Thyroid gland (tissue), 4 donors: Measurements from ENCODE around the gene MEIS1. TPM values are rescaled to one million over a fixed set of nuclear protein-coding genes. Genes with fewer than 3 reads are reported as not detected.

Experiments
- DNase-seq, 2 donors: peaks; one replicate each; pipeline ENCODE4 v3.0.0-alpha.2; 2019
- H3K27ac ChIP-seq, 3 donors: fragments of 200-600 bp; sonication (generic); 1 replicate in 2 of 3; 2 replicates in 1 of 3; pipeline ENCODE4 v1.5.1; 2016 to 2019; ENCODE audit warnings: mild to moderate bottlenecking in 1 of 3, moderate library complexity in 1 of 3
- H3K27me3 ChIP-seq: fragments of 200-600 bp; sonication (generic); one replicate; pipeline ENCODE4 v1.5.1; 2019
- H3K36me3 ChIP-seq, 2 donors: fragments of 200-600 bp; sonication (generic); one replicate each; pipeline ENCODE4 v1.5.1; 2016 to 2019
- H3K4me1 ChIP-seq, 2 donors: fragments of 200-600 bp; sonication (generic); one replicate each; pipeline ENCODE4 v1.5.1; 2017 to 2019
- H3K4me3 ChIP-seq, 3 donors: fragments of 200-600 bp; sonication (generic); replicated peaks in 1 of 3; 1 replicate in 2 of 3; 2 replicates in 1 of 3; pipeline ENCODE4 v1.5.1; 2016; ENCODE audit warnings: mild to moderate bottlenecking in 1 of 3
- H3K9me3 ChIP-seq: fragments of 200-600 bp; sonication (generic); one replicate; pipeline ENCODE4 v1.5.1; 2017
- POLR2A ChIP-seq, 2 donors: fragments of 450-650 bp; IDR thresholded peaks; one replicate each; pipeline ENCODE4 v1.6.1; 2017; ENCODE audit warnings: antibody characterized with exemption in 2 of 2, mild to moderate bottlenecking in 2 of 2, moderate library complexity in 1 of 2
- WGBS, 2 donors: methylation state at CpG; one replicate each; pipeline ENCODE4 v1.1.5; 2017; 5-methylcytosine and 5-hydroxymethylcytosine counted together
- intact Hi-C: fragments of 100-400 bp; cut with DNase I; formaldehyde crosslinking; loops from one replicate; pipeline ENCODE4 v1.15.1; 2023
- total RNA-seq, 4 donors: library from RNA; depleted of rRNA; stranded (reverse); fragments of >200 nt; gene quantifications; one replicate each; pipeline ENCODE4 v1.2.3, GENCODE V29; 2016
- TF ChIP-seq, protein P1 (sequence below), 6 experiments: fragments of 200-600 bp in 3 of 6; fragments of 450-650 bp in 3 of 6; sonication (generic) in 3 of 6; IDR thresholded peaks; one replicate each; pipeline ENCODE4 v1.5.1; 2016 to 2019; ENCODE audit warnings: antibody characterized with exemption in 6 of 6, mild to moderate bottlenecking in 2 of 6, inconsistent platforms in 1 of 6, moderate library complexity in 1 of 6

MEIS1 gene
- total RNA-seq, 4 donors from 2014 or later: 6.8 to 11.8 (median 9.4) TPM

DNA sequence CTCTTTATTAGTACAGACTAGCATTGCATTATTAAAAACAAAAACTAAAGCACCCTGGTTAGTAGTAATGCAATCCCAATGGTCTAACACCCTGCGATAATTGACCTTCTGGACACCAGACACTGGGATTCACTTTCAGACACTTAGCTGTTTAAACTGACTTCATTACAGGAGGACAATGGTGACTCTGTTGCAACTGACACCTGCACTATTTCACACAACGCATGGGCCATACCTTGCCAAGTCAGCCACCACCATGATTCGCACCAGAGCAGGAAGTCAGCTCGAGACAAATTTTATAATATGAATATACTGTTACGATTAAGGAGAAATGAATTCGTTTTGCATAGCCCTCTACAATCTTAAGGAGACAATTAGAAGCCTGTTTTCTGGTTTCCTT lies 150.7 kb downstream of the MEIS1 start:
- no peaks in the 10 kb centered on the region for H3K9me3 ChIP-seq
- H3K4me1 ChIP-seq: peaks cover 0 to 7% of the 10 kb centered on the region in 2 donors
- H3K27me3 ChIP-seq: peaks cover 25% of the 10 kb centered on the region
- H3K27ac ChIP-seq: no peak overlapping the region
- no peak for DNase-seq
- intact Hi-C loops: no loop called here
- H3K36me3 ChIP-seq: no peaks in the 10 kb centered on the region
- H3K4me3 ChIP-seq: no peak overlapping the region
- whole genome bisulfite sequencing, 2 donors: 79 to 90% methylated on average over 6 of the region's 6 CpGs
- TF ChIP-seq, protein P1, sequence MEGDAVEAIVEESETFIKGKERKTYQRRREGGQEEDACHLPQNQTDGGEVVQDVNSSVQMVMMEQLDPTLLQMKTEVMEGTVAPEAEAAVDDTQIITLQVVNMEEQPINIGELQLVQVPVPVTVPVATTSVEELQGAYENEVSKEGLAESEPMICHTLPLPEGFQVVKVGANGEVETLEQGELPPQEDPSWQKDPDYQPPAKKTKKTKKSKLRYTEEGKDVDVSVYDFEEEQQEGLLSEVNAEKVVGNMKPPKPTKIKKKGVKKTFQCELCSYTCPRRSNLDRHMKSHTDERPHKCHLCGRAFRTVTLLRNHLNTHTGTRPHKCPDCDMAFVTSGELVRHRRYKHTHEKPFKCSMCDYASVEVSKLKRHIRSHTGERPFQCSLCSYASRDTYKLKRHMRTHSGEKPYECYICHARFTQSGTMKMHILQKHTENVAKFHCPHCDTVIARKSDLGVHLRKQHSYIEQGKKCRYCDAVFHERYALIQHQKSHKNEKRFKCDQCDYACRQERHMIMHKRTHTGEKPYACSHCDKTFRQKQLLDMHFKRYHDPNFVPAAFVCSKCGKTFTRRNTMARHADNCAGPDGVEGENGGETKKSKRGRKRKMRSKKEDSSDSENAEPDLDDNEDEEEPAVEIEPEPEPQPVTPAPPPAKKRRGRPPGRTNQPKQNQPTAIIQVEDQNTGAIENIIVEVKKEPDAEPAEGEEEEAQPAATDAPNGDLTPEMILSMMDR (IDR thresholded peaks at IDR 0.05): no peak
- TF ChIP-seq POLR2A (IDR thresholded peaks at IDR 0.05): no peak

DNA sequence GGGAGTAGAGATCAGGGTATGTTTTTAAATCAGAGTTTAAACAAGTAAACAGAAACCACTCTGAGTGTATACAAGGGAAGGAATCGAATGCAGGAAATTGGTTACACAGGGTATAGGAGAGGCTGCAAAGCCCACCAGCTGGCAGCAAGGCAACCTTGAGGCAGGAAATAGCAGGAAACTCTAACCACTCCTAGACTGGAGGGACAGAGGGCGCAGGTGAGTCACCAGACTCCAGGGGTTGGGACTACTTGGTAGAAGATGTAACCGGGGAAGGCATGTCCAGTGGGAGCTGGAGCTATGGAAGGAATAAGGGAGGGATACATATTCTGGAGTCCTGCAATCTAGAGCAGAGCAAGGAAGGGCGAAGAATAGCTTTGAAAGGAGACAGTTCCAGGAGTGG lies 152.3 kb downstream of the MEIS1 start:
- 58 to 59% methylated on average over 4 of the region's 4 CpGs for WGBS, 2 donors
- intact Hi-C loops: no loop called here
- H3K27me3 ChIP-seq: peaks cover 11% of the 10 kb centered on the region
- peaks cover 0 to 1% of the 10 kb centered on the region in 2 donors for H3K4me1 ChIP-seq
- no peak for DNase-seq
- no peaks in the 10 kb centered on the region for H3K36me3 ChIP-seq
- H3K9me3 ChIP-seq: no peaks in the 10 kb centered on the region
- TF ChIP-seq, protein P1 (IDR thresholded peaks at IDR 0.05): peak in 2 of 6 experiments; percentile 12 to 28
- TF ChIP-seq POLR2A (IDR thresholded peaks at IDR 0.05): no peak
- H3K27ac ChIP-seq: no peak overlapping the region
- no peak overlapping the region for H3K4me3 ChIP-seq

DNA sequence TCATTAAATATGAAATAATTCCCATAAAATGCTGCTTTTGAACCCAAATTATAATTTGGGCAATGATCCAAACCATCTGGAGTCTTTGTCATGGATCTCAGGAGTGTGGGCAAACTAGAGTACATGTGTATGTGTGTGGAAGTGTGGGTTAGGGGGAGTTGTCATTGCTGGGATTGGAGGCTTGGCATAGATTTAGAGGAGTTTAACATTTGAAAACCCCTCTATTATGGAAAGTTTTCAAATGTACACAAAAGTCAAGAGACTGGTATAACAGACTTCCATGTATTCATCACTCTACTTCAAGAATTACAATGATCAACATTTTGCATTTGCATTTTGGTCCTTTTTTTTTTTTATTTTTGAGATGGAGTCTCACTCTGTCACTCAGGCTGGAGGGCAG lies 159.1 kb downstream of the MEIS1 start:
- no peak overlapping the region for H3K4me3 ChIP-seq
- DNase-seq: no peak
- intact Hi-C loops: no loop called here
- peaks cover 0 to 4% of the 10 kb centered on the region in 2 donors for H3K4me1 ChIP-seq
- no peak overlapping the region for H3K27ac ChIP-seq
- H3K9me3 ChIP-seq: no peaks in the 10 kb centered on the region
- TF ChIP-seq, protein P1 (IDR thresholded peaks at IDR 0.05): no peak
- no peak for TF ChIP-seq POLR2A (IDR thresholded peaks at IDR 0.05)
- H3K36me3 ChIP-seq: no peaks in the 10 kb centered on the region
- H3K27me3 ChIP-seq: no peaks in the 10 kb centered on the region

DNA sequence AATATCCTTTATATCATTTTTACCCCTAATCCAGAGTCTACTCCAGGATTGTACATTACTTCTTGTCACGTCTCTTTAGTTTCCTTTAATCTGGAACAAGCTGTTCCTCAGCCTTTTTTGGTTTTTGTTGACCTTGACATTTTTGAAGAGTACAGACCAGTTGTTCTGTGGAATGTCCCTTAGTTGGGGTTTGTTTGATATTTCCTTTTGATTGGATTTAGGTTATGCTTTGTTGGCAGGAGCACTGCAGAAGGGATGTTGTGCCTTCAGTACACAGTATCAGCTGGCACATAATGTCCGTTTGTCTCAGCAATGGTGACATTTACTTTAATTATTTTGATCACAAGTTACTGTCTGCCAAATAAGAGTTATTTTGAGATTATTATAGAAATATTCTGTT lies 160.6 kb downstream of the MEIS1 start:
- TF ChIP-seq POLR2A (IDR thresholded peaks at IDR 0.05): no peak
- TF ChIP-seq, protein P1 (IDR thresholded peaks at IDR 0.05): no peak
- Histone ChIP-seq H3K27me3 (no peaks in the 10 kb centered on the region), H3K4me3 (no peak overlapping the region), H3K27ac (peak overlapping the region in 1 of 3 donors; percentile 15), H3K36me3 (no peaks in the 10 kb centered on the region), H3K4me1 (peaks cover 0 to 4% of the 10 kb centered on the region in 2 donors), H3K9me3 (no peaks in the 10 kb centered on the region)
- WGBS, 2 donors: 27 to 28% methylated on average over 2 of the region's 2 CpGs
- DNase-seq: no peak
- intact Hi-C loops: no loop called here

DNA sequence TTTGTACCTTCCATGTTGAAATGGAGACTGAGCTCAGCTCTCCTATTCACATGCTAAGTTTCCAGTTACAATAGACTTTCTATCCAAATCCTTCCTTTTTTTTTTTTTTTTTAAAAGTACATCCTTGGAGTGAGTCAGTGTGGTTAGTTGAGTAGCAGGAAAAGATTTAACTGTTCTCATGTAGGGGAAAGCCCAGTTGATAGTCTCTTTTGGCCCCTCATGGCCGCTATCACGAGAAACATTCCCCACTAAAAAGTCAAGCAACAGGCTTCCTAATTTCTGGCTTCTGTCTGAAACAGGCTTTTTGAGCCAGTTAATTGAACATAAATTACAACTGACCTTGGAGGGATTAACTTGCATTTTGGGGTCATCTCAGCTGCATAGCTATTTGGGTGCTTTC lies 161.3 kb downstream of the MEIS1 start:
- Histone ChIP-seq H3K4me3 (no peak overlapping the region), H3K4me1 (peaks cover 0 to 4% of the 10 kb centered on the region in 2 donors), H3K36me3 (no peaks in the 10 kb centered on the region), H3K27me3 (no peaks in the 10 kb centered on the region), H3K27ac (no peak overlapping the region), H3K9me3 (no peaks in the 10 kb centered on the region)
- TF ChIP-seq POLR2A (IDR thresholded peaks at IDR 0.05): no peak
- TF ChIP-seq, protein P1 (IDR thresholded peaks at IDR 0.05): no peak
- DNase-seq: no peak
- 85 to 95% methylated on average over 2 of the region's 2 CpGs for WGBS, 2 donors
- intact Hi-C loops: no loop called here
